ENCODE results near the gene CDK16.

DNA sequence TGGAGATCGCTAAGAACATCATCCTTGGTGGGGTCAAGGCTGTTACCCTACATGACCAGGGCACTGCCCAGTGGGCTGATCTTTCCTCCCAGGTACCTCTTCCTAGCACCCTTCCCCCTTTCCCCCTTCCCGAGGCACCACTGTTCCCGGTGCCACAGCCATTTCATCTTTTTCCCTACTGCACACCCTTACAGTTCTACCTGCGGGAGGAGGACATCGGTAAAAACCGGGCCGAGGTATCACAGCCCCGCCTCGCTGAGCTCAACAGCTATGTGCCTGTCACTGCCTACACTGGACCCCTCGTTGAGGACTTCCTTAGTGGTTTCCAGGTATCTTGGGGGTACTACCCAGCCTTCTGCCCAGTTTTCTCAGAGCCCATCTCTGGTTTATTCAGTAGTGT lies 19.2 kb upstream of the CDK16 start:
- TF ChIP-seq, protein P1, sequence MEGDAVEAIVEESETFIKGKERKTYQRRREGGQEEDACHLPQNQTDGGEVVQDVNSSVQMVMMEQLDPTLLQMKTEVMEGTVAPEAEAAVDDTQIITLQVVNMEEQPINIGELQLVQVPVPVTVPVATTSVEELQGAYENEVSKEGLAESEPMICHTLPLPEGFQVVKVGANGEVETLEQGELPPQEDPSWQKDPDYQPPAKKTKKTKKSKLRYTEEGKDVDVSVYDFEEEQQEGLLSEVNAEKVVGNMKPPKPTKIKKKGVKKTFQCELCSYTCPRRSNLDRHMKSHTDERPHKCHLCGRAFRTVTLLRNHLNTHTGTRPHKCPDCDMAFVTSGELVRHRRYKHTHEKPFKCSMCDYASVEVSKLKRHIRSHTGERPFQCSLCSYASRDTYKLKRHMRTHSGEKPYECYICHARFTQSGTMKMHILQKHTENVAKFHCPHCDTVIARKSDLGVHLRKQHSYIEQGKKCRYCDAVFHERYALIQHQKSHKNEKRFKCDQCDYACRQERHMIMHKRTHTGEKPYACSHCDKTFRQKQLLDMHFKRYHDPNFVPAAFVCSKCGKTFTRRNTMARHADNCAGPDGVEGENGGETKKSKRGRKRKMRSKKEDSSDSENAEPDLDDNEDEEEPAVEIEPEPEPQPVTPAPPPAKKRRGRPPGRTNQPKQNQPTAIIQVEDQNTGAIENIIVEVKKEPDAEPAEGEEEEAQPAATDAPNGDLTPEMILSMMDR (conservative IDR thresholded peaks at IDR 0.05 in 1 of 2, IDR thresholded peaks at IDR 0.05 in 1 of 2; ENCODE audit: low read depth in 1 of 2, low read length in 2 of 2) = no peak
- TF ChIP-seq EZH2 (IDR thresholded peaks at IDR 0.05; ENCODE audit: low read length, missing control alignments) = no peak
